ENCODE measurements around the gene FGFBP1. TPM values are rescaled to one million over a fixed set of nuclear protein-coding genes. Genes with fewer than 3 reads are reported as not detected.

FGFBP1 gene
- total RNA-seq, 1 experiment from 2014 or later, result 13.8 TPM

- Mint-ChIP-seq H3K27me3 (ENCODE audit: insufficient read depth, unreplicated experiment) (peaks cover 17% of the 10 kb centered on the region), H3K4me1 (ENCODE audit: insufficient read depth, unreplicated experiment) (no peaks in the 10 kb centered on the region), H3K4me3 (ENCODE audit: unreplicated experiment) (no peak overlapping the region), H3K27ac (ENCODE audit: low read depth, unreplicated experiment) (no peak overlapping the region), H3K36me3 (ENCODE audit: insufficient read depth, unreplicated experiment) (no peaks in the 10 kb centered on the region), H3K9me3 (ENCODE audit: unreplicated experiment) (peaks cover 12% of the 10 kb centered on the region)
- CTCF ChIA-PET, result interaction anchor here (1.6 kb wide), 1 partner anchor 163 kb away, joined by 9 read pairs; no protein-coding TSS in a partner anchor
- no TSS peak for BruUV-seq (replicated peaks)
- intact Hi-C loops (cut with micrococcal nuclease), result no loop called here
- POLR2A ChIA-PET, result no interaction called here
- DNase-seq (ENCODE audit: unreplicated experiment), result no peak
- TF ChIP-seq CTCF (IDR thresholded peaks at IDR 0.05; ENCODE audit: unreplicated experiment), result no peak
Measured at GRCh38 chr4:15968551-15969300, 30.2 kb upstream of the FGFBP1 start.

GRCh38 chr4:15965325-15965724 is 26.8 kb upstream of the FGFBP1 start:
- BruUV-seq (replicated peaks), result no TSS peak
- Mint-ChIP-seq H3K9me3 (ENCODE audit: unreplicated experiment) (peaks cover 12% of the 10 kb centered on the region), H3K4me1 (ENCODE audit: insufficient read depth, unreplicated experiment) (no peaks in the 10 kb centered on the region), H3K27ac (ENCODE audit: low read depth, unreplicated experiment) (no peak overlapping the region), H3K4me3 (ENCODE audit: unreplicated experiment) (no peak overlapping the region), H3K27me3 (ENCODE audit: insufficient read depth, unreplicated experiment) (peaks cover 17% of the 10 kb centered on the region), H3K36me3 (ENCODE audit: insufficient read depth, unreplicated experiment) (no peaks in the 10 kb centered on the region)
- ChIA-PET CTCF (interaction anchor here (1.5 to 6.6 kb wide), 4 partner anchors 9 to 300 kb away, joined by 3 to 40 read pairs (median 9); no protein-coding TSS in a partner anchor), POLR2A (no interaction called here)
- no peak for DNase-seq (ENCODE audit: unreplicated experiment)
- no peak for TF ChIP-seq CTCF (IDR thresholded peaks at IDR 0.05; ENCODE audit: unreplicated experiment)
- intact Hi-C loops (cut with micrococcal nuclease), result no loop called here

GRCh38 chr4:15964159-15964558 is 25.6 kb upstream of the FGFBP1 start:
- ChIA-PET CTCF (interaction anchor here (0.6 to 6.6 kb wide), 8 partner anchors 35 to 301 kb away, joined by 3 to 40 read pairs (median 5); no protein-coding TSS in a partner anchor), POLR2A (no interaction called here)
- intact Hi-C loops (cut with micrococcal nuclease), result loop anchor here (1.0 kb wide), 1 partner anchor 37 kb away; no protein-coding TSS in a partner anchor
- Mint-ChIP-seq H3K9me3 (ENCODE audit: unreplicated experiment) (peaks cover 12% of the 10 kb centered on the region), H3K27ac (ENCODE audit: low read depth, unreplicated experiment) (no peak overlapping the region), H3K4me1 (ENCODE audit: insufficient read depth, unreplicated experiment) (no peaks in the 10 kb centered on the region), H3K27me3 (ENCODE audit: insufficient read depth, unreplicated experiment) (peaks cover 17% of the 10 kb centered on the region), H3K4me3 (ENCODE audit: unreplicated experiment) (no peak overlapping the region), H3K36me3 (ENCODE audit: insufficient read depth, unreplicated experiment) (no peaks in the 10 kb centered on the region)
- no peak for TF ChIP-seq CTCF (IDR thresholded peaks at IDR 0.05; ENCODE audit: unreplicated experiment)
- DNase-seq (ENCODE audit: unreplicated experiment), result no peak
- BruUV-seq (replicated peaks), result no TSS peak

- DNase-seq (ENCODE audit: unreplicated experiment), result no peak
- H3K36me3 Mint-ChIP-seq (ENCODE audit: insufficient read depth, unreplicated experiment), result no peaks in the 10 kb centered on the region
- ChIA-PET POLR2A (no interaction called here), CTCF (interaction anchor here (0.6 to 6.6 kb wide), 6 partner anchors 35 to 302 kb away, joined by 3 to 40 read pairs (median 6); no protein-coding TSS in a partner anchor)
- no TSS peak for BruUV-seq (replicated peaks)
- no peak overlapping the region for H3K4me3 Mint-ChIP-seq (ENCODE audit: unreplicated experiment)
- peaks cover 17% of the 10 kb centered on the region for H3K27me3 Mint-ChIP-seq (ENCODE audit: insufficient read depth, unreplicated experiment)
- intact Hi-C loops (cut with micrococcal nuclease), result no loop called here
- no peaks in the 10 kb centered on the region for H3K4me1 Mint-ChIP-seq (ENCODE audit: insufficient read depth, unreplicated experiment)
- H3K9me3 Mint-ChIP-seq (ENCODE audit: unreplicated experiment), result peaks cover 12% of the 10 kb centered on the region
- H3K27ac Mint-ChIP-seq (ENCODE audit: low read depth, unreplicated experiment), result no peak overlapping the region
- no peak for TF ChIP-seq CTCF (IDR thresholded peaks at IDR 0.05; ENCODE audit: unreplicated experiment)
Measured at GRCh38 chr4:15963576-15963975, 25.0 kb upstream of the FGFBP1 start.
